ENCODE data around the gene FBXL17.

GRCh38 chr5:108036482-108036881 is 345.4 kb downstream of the FBXL17 start:
- no peak for TF ChIP-seq CTCF (IDR thresholded peaks at IDR 0.05)
- TF ChIP-seq EP300 (IDR thresholded peaks at IDR 0.05): no peak

Measured in esophagus muscularis mucosa (tissue), 3 donors.